ENCODE measurements around the gene FLOT2. TPM values are rescaled to one million over a fixed set of nuclear protein-coding genes. Genes with fewer than 3 reads are reported as not detected.
"Not testable (repeated sequence)": the region's sequence is repeated elsewhere in the genome, so short reads cannot be mapped to it uniquely, and the experiment has no call there.

Gene FLOT2
- total RNA-seq, 1 experiment from 2014 or later: 118 TPM

DNA sequence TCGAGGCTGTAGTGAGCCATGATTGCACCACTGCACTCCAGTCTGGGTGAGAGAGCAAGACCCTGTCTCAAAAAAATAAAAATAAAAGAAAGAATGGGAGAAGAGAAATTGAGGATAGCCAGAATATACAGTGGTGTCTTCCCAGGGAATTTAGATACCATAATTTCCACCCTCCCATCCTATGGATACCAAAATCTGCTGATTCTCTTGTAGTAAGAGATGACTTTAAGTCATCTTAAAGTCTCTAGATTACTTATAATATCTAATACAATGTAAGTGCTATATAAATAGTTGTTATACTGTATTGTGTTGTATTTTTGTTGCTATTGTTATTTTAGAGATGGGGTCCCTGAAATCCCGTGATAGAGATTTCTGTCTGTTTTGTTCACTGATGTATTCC, 44.2 kb downstream of the FLOT2 start:
- H3K4me1 ChIP-seq (replicated peaks; ENCODE audit: insufficient read depth): peaks cover 5% of the 10 kb centered on the region; the same call in 1 of the 2 replicates
- H3K27me3 ChIP-seq (ENCODE audit: insufficient read depth, low read depth): no peaks in the 10 kb centered on the region
- no peak for DNase-seq
- intact Hi-C loops (cut with micrococcal nuclease; ENCODE audit: unreplicated experiment): no loop called here
- no peaks in the 10 kb centered on the region for H3K9me3 ChIP-seq (ENCODE audit: insufficient read depth, low read depth)
- no peak overlapping the region for H3K27ac ChIP-seq
- peaks cover 15% of the 10 kb centered on the region for H3K79me2 ChIP-seq (ENCODE audit: low read depth)
- H3K9me2 ChIP-seq (ENCODE audit: insufficient read depth): no peaks in the 10 kb centered on the region
- no peak overlapping the region for H3K4me3 ChIP-seq
- H3K4me2 ChIP-seq: no peak overlapping the region
- no peak overlapping the region for H2AFZ ChIP-seq
- H4K20me1 ChIP-seq (ENCODE audit: insufficient read depth): no peaks in the 10 kb centered on the region
- no peak for TF ChIP-seq EZH2 (IDR thresholded peaks at IDR 0.05; ENCODE audit: low read depth)
- TF ChIP-seq, protein P1, sequence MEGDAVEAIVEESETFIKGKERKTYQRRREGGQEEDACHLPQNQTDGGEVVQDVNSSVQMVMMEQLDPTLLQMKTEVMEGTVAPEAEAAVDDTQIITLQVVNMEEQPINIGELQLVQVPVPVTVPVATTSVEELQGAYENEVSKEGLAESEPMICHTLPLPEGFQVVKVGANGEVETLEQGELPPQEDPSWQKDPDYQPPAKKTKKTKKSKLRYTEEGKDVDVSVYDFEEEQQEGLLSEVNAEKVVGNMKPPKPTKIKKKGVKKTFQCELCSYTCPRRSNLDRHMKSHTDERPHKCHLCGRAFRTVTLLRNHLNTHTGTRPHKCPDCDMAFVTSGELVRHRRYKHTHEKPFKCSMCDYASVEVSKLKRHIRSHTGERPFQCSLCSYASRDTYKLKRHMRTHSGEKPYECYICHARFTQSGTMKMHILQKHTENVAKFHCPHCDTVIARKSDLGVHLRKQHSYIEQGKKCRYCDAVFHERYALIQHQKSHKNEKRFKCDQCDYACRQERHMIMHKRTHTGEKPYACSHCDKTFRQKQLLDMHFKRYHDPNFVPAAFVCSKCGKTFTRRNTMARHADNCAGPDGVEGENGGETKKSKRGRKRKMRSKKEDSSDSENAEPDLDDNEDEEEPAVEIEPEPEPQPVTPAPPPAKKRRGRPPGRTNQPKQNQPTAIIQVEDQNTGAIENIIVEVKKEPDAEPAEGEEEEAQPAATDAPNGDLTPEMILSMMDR (conservative IDR thresholded peaks at IDR 0.05): no peak
- H3F3A ChIP-seq (ENCODE audit: insufficient read depth, low read depth): no peaks in the 10 kb centered on the region; the same call in 1 of the 2 replicates
- CTCF ChIA-PET: no interaction called here
- no TSS peak for BruUV-seq (replicated peaks)
- no peaks in the 10 kb centered on the region for H3K36me3 ChIP-seq (ENCODE audit: low read depth)
- POLR2A ChIA-PET (ENCODE audit: unreplicated experiment): no interaction called here

DNA sequence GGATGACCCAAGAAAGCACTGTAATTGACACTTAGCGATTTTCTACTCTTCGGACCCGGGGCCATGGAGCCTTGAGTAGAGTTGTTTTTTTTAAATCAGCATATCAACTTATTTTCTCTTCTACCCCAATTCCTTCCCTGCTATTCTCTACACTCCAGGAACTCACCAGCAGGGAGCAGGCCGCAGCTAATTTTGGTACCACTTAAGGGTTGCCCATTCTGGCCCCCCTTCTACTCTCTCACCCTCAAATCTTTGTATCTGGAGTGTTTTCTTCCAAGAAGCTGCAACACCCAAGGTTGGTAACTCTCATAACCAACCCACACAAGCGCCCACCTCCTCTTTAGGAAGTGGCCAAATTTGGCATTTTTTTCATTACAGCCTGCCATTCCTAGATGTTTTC, 48.3 kb downstream of the FLOT2 start:
- no peak for TF ChIP-seq EZH2 (IDR thresholded peaks at IDR 0.05; ENCODE audit: low read depth)
- TF ChIP-seq, protein P1 (conservative IDR thresholded peaks at IDR 0.05): no peak
- H3K9me3 ChIP-seq (ENCODE audit: insufficient read depth, low read depth): no peaks in the 10 kb centered on the region
- no peaks in the 10 kb centered on the region for H3K36me3 ChIP-seq (ENCODE audit: low read depth)
- H3F3A ChIP-seq (ENCODE audit: insufficient read depth, low read depth): peaks cover 6% of the 10 kb centered on the region; the same call in 1 of the 2 replicates
- no peak overlapping the region for H3K27ac ChIP-seq
- no peak overlapping the region for H2AFZ ChIP-seq
- no TSS peak for BruUV-seq (replicated peaks)
- H3K27me3 ChIP-seq (ENCODE audit: insufficient read depth, low read depth): no peaks in the 10 kb centered on the region
- no peak for DNase-seq
- H3K4me3 ChIP-seq: no peak overlapping the region
- H3K79me2 ChIP-seq (ENCODE audit: low read depth): no peaks in the 10 kb centered on the region
- no peaks in the 10 kb centered on the region for H4K20me1 ChIP-seq (ENCODE audit: insufficient read depth)
- ChIA-PET POLR2A (ENCODE audit: unreplicated experiment) (no interaction called here), CTCF (interaction anchor here (0.6 to 0.7 kb wide), 2 partner anchors 10 to 199 kb away, joined by 4 to 5 read pairs; no protein-coding TSS in a partner anchor)
- intact Hi-C loops (cut with micrococcal nuclease; ENCODE audit: unreplicated experiment): no loop called here
- no peaks in the 10 kb centered on the region for H3K9me2 ChIP-seq (ENCODE audit: insufficient read depth)
- no peaks in the 10 kb centered on the region; the same call in 1 of the 2 replicates for H3K4me1 ChIP-seq (replicated peaks; ENCODE audit: insufficient read depth)
- no peak overlapping the region for H3K4me2 ChIP-seq

- intact Hi-C loops (cut with micrococcal nuclease; ENCODE audit: unreplicated experiment); H2AFZ ChIP-seq; POLR2A ChIA-PET (ENCODE audit: unreplicated experiment); H3K79me2 ChIP-seq (ENCODE audit: low read depth); H3K27me3 ChIP-seq (ENCODE audit: insufficient read depth, low read depth); H4K20me1 ChIP-seq (ENCODE audit: insufficient read depth); H3K36me3 ChIP-seq (ENCODE audit: low read depth); H3K4me3 ChIP-seq; H3K4me2 ChIP-seq; BruUV-seq (replicated peaks); H3K9me2 ChIP-seq (ENCODE audit: insufficient read depth); DNase-seq; H3K9me3 ChIP-seq (ENCODE audit: insufficient read depth, low read depth); H3K4me1 ChIP-seq (replicated peaks; ENCODE audit: insufficient read depth); H3K27ac ChIP-seq: not testable (repeated sequence)
- TF ChIP-seq, protein P1 (conservative IDR thresholded peaks at IDR 0.05): peak; percentile 70
- CTCF ChIA-PET: interaction anchor here (0.6 to 0.7 kb wide), 2 partner anchors 10 to 199 kb away, joined by 4 to 5 read pairs; no protein-coding TSS in a partner anchor
- H3F3A ChIP-seq (ENCODE audit: insufficient read depth, low read depth): peaks cover 13% of the 10 kb centered on the region; the same call in 1 of the 2 replicates
Observed at GRCh38 chr17:28848667-28849066, 48.9 kb downstream of the FLOT2 start.

- H3K27ac ChIP-seq; H3K4me2 ChIP-seq; H3K9me3 ChIP-seq (ENCODE audit: insufficient read depth, low read depth); H4K20me1 ChIP-seq (ENCODE audit: insufficient read depth); H3K36me3 ChIP-seq (ENCODE audit: low read depth); H3K27me3 ChIP-seq (ENCODE audit: insufficient read depth, low read depth); H3K4me1 ChIP-seq (replicated peaks; ENCODE audit: insufficient read depth); BruUV-seq (replicated peaks); intact Hi-C loops (cut with micrococcal nuclease; ENCODE audit: unreplicated experiment); DNase-seq; H2AFZ ChIP-seq; H3K9me2 ChIP-seq (ENCODE audit: insufficient read depth); H3K4me3 ChIP-seq: not testable (repeated sequence)
- CTCF ChIA-PET: interaction anchor here (0.6 kb wide), 1 partner anchor 83 kb away, joined by 3 read pairs; no protein-coding TSS in a partner anchor
- Histone ChIP-seq H3F3A (ENCODE audit: insufficient read depth, low read depth) (peaks cover 16% of the 10 kb centered on the region; the same call in 1 of the 2 replicates), H3K79me2 (ENCODE audit: low read depth) (peaks cover 12% of the 10 kb centered on the region)
- POLR2A ChIA-PET (ENCODE audit: unreplicated experiment): interaction anchor here (0.6 kb wide), 1 partner anchor 1148 kb away, joined by 4 read pairs; no protein-coding TSS in a partner anchor
Observed at GRCh38 chr17:28846699-28847098, 50.8 kb downstream of the FLOT2 start.

All from PC-9 (cell line).